22Rv1 (cell line): ENCODE data around the gene HOXD3.

ENCODE experiments used
- CTCF ChIP-seq: fragments of 450-650 bp; IDR thresholded peaks from 2 replicates; pipeline ENCODE4 v1.5.1; 2017; ENCODE audit warnings: mild to moderate bottlenecking
- ZFX ChIP-seq: fragments of 450-650 bp; IDR thresholded peaks from 2 replicates; pipeline ENCODE4 v1.6.1; 2017; ENCODE audit warnings: antibody characterized with exemption, borderline replicate concordance

GRCh38 chr2:176199902-176200301 is 42.8 kb downstream of the HOXD3 start:
- TF ChIP-seq CTCF: no peak
- TF ChIP-seq ZFX: no peak
